H1 (cell line): ENCODE results near the gene PRKCZ. TPM values are rescaled to one million over a fixed set of nuclear protein-coding genes. Genes with fewer than 3 reads are reported as not detected.

Experiments used
- CTCF ChIA-PET: fragments of 300-600 bp; sonication (Branson Sonifier 250); formaldehyde crosslinking; loops from one replicate; lab custom pipeline; 2021; ENCODE audit not compliant: partially characterized antibody; lab: Charles Lee
- POLR2A ChIA-PET: fragments of 300-600 bp; sonication (Branson Sonifier 250); formaldehyde crosslinking; loops from one replicate; lab custom pipeline; 2021; ENCODE audit warnings: inconsistent platforms; ENCODE audit not compliant: partially characterized antibody; lab: Charles Lee
- DNase-seq, 2 experiments: peaks; one replicate each; pipeline versions ENCODE4 v3.0.0 to v3.0.0-alpha.2; 2010 to 2022; ENCODE audit warnings: low spot score in 2 of 2, low read depth in 1 of 2, mixed read lengths in 1 of 2
- FAIRE-seq: peaks from 2 replicates; lab custom pipeline; 2011; peaks lifted over from hg19 to GRCh38; lab: Jason Lieb, UNC
- H2AFZ ChIP-seq: 2 replicates; pipeline ENCODE4 v1.8.1; 2012; ENCODE audit warnings: low read length, inconsistent platforms
- H2AK5ac ChIP-seq: 2 replicates; pipeline ENCODE4 v1.6.1; 2013; ENCODE audit warnings: low read depth, low read length
- H2BK120ac ChIP-seq: replicated peaks from 2 replicates; pipeline ENCODE3; 2013; ENCODE audit warnings: low read depth, low read length, inconsistent platforms
- H2BK12ac ChIP-seq: 2 replicates; pipeline ENCODE4 v1.6.1; 2013; ENCODE audit warnings: low read depth, low read length
- H2BK15ac ChIP-seq: 2 replicates; pipeline ENCODE4 v1.6.1; 2013; ENCODE audit warnings: low read length
- H2BK20ac ChIP-seq: 2 replicates; pipeline ENCODE4 v1.6.1; 2013; ENCODE audit warnings: low read length
- H2BK5ac ChIP-seq: 2 replicates; pipeline ENCODE4 v1.6.1; 2013; ENCODE audit warnings: low read depth, low read length
- H3K14ac ChIP-seq: 2 replicates; pipeline ENCODE4 v1.6.1; 2013; ENCODE audit warnings: inconsistent platforms; ENCODE audit not compliant: insufficient read length
- H3K18ac ChIP-seq: 2 replicates; pipeline ENCODE4 v1.6.1; 2013; ENCODE audit warnings: low read length; ENCODE audit errors: extremely low read depth
- H3K23ac ChIP-seq: 2 replicates; pipeline ENCODE4 v1.6.1; 2013; ENCODE audit warnings: inconsistent platforms; ENCODE audit not compliant: insufficient read length
- H3K23me2 ChIP-seq: 2 replicates; pipeline ENCODE4 v1.6.1; 2013; ENCODE audit warnings: low read depth, low read length
- H3K27ac ChIP-seq: 2 replicates; pipeline ENCODE4 v1.6.1; 2011; ENCODE audit warnings: low read depth, low read length, inconsistent platforms
- H3K27me3 ChIP-seq, 4 experiments: replicated peaks in 1 of 4; 1 replicate in 1 of 4; 2 replicates in 3 of 4; pipeline versions ENCODE4 v1.6.1 to v1.8.1; 2011 to 2013; ENCODE audit warnings: low read length in 3 of 4, mild to moderate bottlenecking in 3 of 4, inconsistent platforms in 2 of 4, mixed read lengths in 2 of 4, moderate library complexity in 1 of 4; ENCODE audit not compliant: control insufficient read depth in 3 of 4, insufficient read depth in 3 of 4; ENCODE audit errors: extremely low read depth in 1 of 4
- H3K36me3 ChIP-seq, 4 experiments: 2 replicates each; pipeline versions ENCODE4 v1.6.1 to v1.8.1; 2011 to 2013; ENCODE audit warnings: mild to moderate bottlenecking in 4 of 4, low read length in 3 of 4, moderate library complexity in 2 of 4, control low read depth in 1 of 4, inconsistent platforms in 1 of 4; ENCODE audit not compliant: insufficient read depth in 4 of 4, control insufficient read depth in 2 of 4
- H3K4ac ChIP-seq: replicated peaks from 2 replicates; pipeline ENCODE3; 2013; ENCODE audit warnings: low read length, low read depth, mixed read lengths, inconsistent platforms; ENCODE audit not compliant: insufficient read length
- H3K4me1 ChIP-seq, 4 experiments: replicated peaks in 1 of 4; 1 replicate in 1 of 4; 2 replicates in 3 of 4; pipeline versions ENCODE4 v1.6.1 to v1.8.1; 2011 to 2013; ENCODE audit warnings: low read length in 3 of 4, inconsistent platforms in 2 of 4, mixed read lengths in 1 of 4; ENCODE audit not compliant: insufficient read depth in 4 of 4, control insufficient read depth in 3 of 4
- H3K4me2 ChIP-seq, 2 experiments: 2 replicates each; pipeline versions ENCODE4 v1.6.1 to v1.8.1; 2011 to 2013; ENCODE audit warnings: low read depth in 2 of 2, low read length in 2 of 2, control low read depth in 1 of 2, inconsistent platforms in 1 of 2, mild to moderate bottlenecking in 1 of 2; ENCODE audit not compliant: insufficient read depth in 1 of 2
- H3K4me3 ChIP-seq, 4 experiments: fragments of 200-600, 300-600 bp in 1 of 4; sonication (generic), shearing (Covaris generic), sonication (Bioruptor Twin) in 1 of 4; 2 replicates each; pipeline versions ENCODE4 v1.5.1 to v1.8.1; 2011 to 2016; ENCODE audit warnings: low read length in 4 of 4, low read depth in 3 of 4, control low read depth in 2 of 4, inconsistent platforms in 2 of 4, mild to moderate bottlenecking in 2 of 4, mixed read lengths in 1 of 4, moderate library complexity in 1 of 4; ENCODE audit not compliant: insufficient read depth in 2 of 4; ENCODE audit errors: extremely low read depth in 1 of 4
- H3K56ac ChIP-seq: replicated peaks from 2 replicates; pipeline ENCODE3; 2013; ENCODE audit warnings: low read depth, mild to moderate bottlenecking, mixed read lengths, low read length, inconsistent platforms; ENCODE audit not compliant: insufficient read length
- H3K79me1 ChIP-seq: 2 replicates; pipeline ENCODE4 v1.6.1; 2013; ENCODE audit warnings: low read depth, low read length, control low read depth
- H3K79me2 ChIP-seq, 2 experiments: 2 replicates each; pipeline versions ENCODE4 v1.6.1 to v1.8.1; 2012 to 2013; ENCODE audit warnings: low read length in 2 of 2, mild to moderate bottlenecking in 2 of 2, inconsistent platforms in 1 of 2; ENCODE audit not compliant: insufficient read depth in 2 of 2, control insufficient read depth in 1 of 2
- H3K9ac ChIP-seq, 4 experiments: replicated peaks in 1 of 4; 1 replicate in 1 of 4; 2 replicates in 3 of 4; pipeline versions ENCODE4 v1.6.1 to v1.8.1; 2011 to 2013; ENCODE audit warnings: low read depth in 3 of 4, low read length in 3 of 4, control low read depth in 2 of 4, mild to moderate bottlenecking in 2 of 4, moderate library complexity in 2 of 4, inconsistent platforms in 1 of 4; ENCODE audit errors: extremely low read depth in 1 of 4
- H3K9me3 ChIP-seq, 2 experiments: 2 replicates each; pipeline versions ENCODE4 v1.6.1 to v1.8.1; 2012 to 2013; ENCODE audit warnings: mild to moderate bottlenecking in 2 of 2, moderate library complexity in 2 of 2, control low read depth in 1 of 2, inconsistent platforms in 1 of 2, low read depth in 1 of 2, low read length in 1 of 2, mixed read lengths in 1 of 2; ENCODE audit not compliant: insufficient read depth in 2 of 2
- H4K20me1 ChIP-seq, 2 experiments: replicated peaks in 1 of 2; 2 replicates each; pipeline versions ENCODE3 to v1.8.1; 2011 to 2013; ENCODE audit warnings: inconsistent platforms in 2 of 2, low read length in 2 of 2, mild to moderate bottlenecking in 1 of 2; ENCODE audit not compliant: insufficient read depth in 2 of 2, control insufficient read depth in 1 of 2
- H4K5ac ChIP-seq: 2 replicates; pipeline ENCODE4 v1.6.1; 2013; ENCODE audit warnings: low read length, low read depth, mixed read lengths, inconsistent platforms; ENCODE audit not compliant: insufficient read length
- H4K8ac ChIP-seq: 2 replicates; pipeline ENCODE4 v1.8.0; 2013; ENCODE audit warnings: mild to moderate bottlenecking, moderate library complexity, low read length, inconsistent platforms; ENCODE audit not compliant: insufficient read depth; ENCODE audit errors: extremely low read depth
- H4K91ac ChIP-seq: replicated peaks from 2 replicates; pipeline ENCODE3; 2013; ENCODE audit warnings: low read length, mixed read lengths, inconsistent platforms; ENCODE audit not compliant: insufficient read length
- CEBPB ChIP-seq: IDR thresholded peaks from 2 replicates; pipeline ENCODE4 v1.6.1; 2012; ENCODE audit warnings: low read depth, low read length
- CTCF ChIP-seq, 3 experiments: IDR thresholded peaks; 1 replicate in 2 of 3; 2 replicates in 1 of 3; pipeline versions ENCODE4 v1.5.1 to v1.6.1; 2011; ENCODE audit warnings: low read length in 3 of 3, mild to moderate bottlenecking in 3 of 3, inconsistent platforms in 2 of 3, low read depth in 1 of 3, moderate library complexity in 1 of 3; ENCODE audit not compliant: insufficient read depth in 1 of 3; ENCODE audit errors: control extremely low read depth in 1 of 3
- FOSL1 ChIP-seq: IDR thresholded peaks from 2 replicates; pipeline ENCODE4 v1.6.1; 2011; ENCODE audit warnings: mild to moderate bottlenecking, low read depth, low read length, moderate library complexity; ENCODE audit not compliant: insufficient read depth
- GABPA ChIP-seq: IDR thresholded peaks from 2 replicates; pipeline ENCODE4 v1.6.1; 2011; ENCODE audit warnings: mild to moderate bottlenecking, low read length, moderate library complexity, borderline replicate concordance; ENCODE audit not compliant: insufficient read depth
- MAFK ChIP-seq: IDR thresholded peaks from 2 replicates; pipeline ENCODE4 v1.6.1; 2012; ENCODE audit warnings: low read depth, mild to moderate bottlenecking, improper control_type of control experiment, low read length
- NANOG ChIP-seq: IDR thresholded peaks from 2 replicates; pipeline ENCODE4 v1.6.1; 2011; ENCODE audit warnings: low read length, low read depth, mild to moderate bottlenecking, inconsistent platforms; ENCODE audit not compliant: insufficient read depth, poor library complexity, severe bottlenecking
- NRF1 ChIP-seq: IDR thresholded peaks from 2 replicates; pipeline ENCODE4 v1.6.1; 2011; ENCODE audit warnings: mild to moderate bottlenecking, low read depth, low read length, improper control_type of control experiment
- SP4 ChIP-seq: IDR thresholded peaks from 2 replicates; pipeline ENCODE4 v1.6.1; 2012; ENCODE audit warnings: low read length, inconsistent platforms
- TAF1 ChIP-seq: IDR thresholded peaks from 2 replicates; pipeline ENCODE4 v1.6.1; 2011; ENCODE audit warnings: mild to moderate bottlenecking, low read depth, low read length
- WGBS, 2 experiments: shearing (Covaris generic) in 1 of 2; methylation state at CpG; one replicate each; pipeline versions ENCODE4 v1.1.6 to v1.1.7; 2013 to 2015; ENCODE audit warnings: low lambda C conversion rate in 2 of 2, mixed read lengths in 2 of 2, inconsistent platforms in 1 of 2, low coverage in 1 of 2, missing lambda C conversion rate in 1 of 2; ENCODE audit not compliant: insufficient replicate concordance in 2 of 2, insufficient coverage in 1 of 2, insufficient read length in 1 of 2; ENCODE audit errors: extremely low coverage in 1 of 2, missing lambda C conversion rate in 1 of 2; 5-methylcytosine and 5-hydroxymethylcytosine counted together
- polyA plus RNA-seq, 7 experiments: library from polyadenylated mRNA; depleted of rRNA in 3 of 7; stranded (reverse) in 5 of 7; unstranded in 2 of 7; fragments of >200 nt in 5 of 7; fragments of 200-250 nt in 2 of 7; gene quantifications; 1 replicate in 5 of 7; 2 replicates in 1 of 7; 4 replicates in 1 of 7; pipeline versions ENCODE4 v1.2.1 to v1.2.3, GENCODE V29; 2011 to 2013; ENCODE audit warnings: missing spikeins in 2 of 7, mixed read lengths in 2 of 7
- total RNA-seq: library from RNA; stranded (reverse); fragmentation: NEBNext Ultra II Directional; extraction: Animal tissue kit (Norgen Biotek cat#: 25700); gene quantifications from 2 replicates; pipeline ENCODE4 v1.2.1, GENCODE V29; 2021

The PRKCZ gene
- total and polyA plus RNA-seq, 2 of the 8 experiments (the other 6 are each of a cell fraction or from before 2014, with no cell fraction given) = 37.4 to 45.1 TPM

GRCh38 chr1:2108213-2108876, 58.1 kb downstream of the PRKCZ start:
- no peak for FAIRE-seq
- Histone ChIP-seq H3K18ac (peak overlapping the region; percentile 32; the same call in 1 of the 2 replicates), H4K8ac (peak overlapping the region; percentile 11; the same call in 1 of the 2 replicates), H3K27ac (no peak overlapping the region), H2BK15ac (no peak overlapping the region), H3K36me3 (peaks cover 0 to 7% (median 3%) of the 10 kb centered on the region in 4 experiments; a peak in 2 of 8 replicates), H3K27me3 (no peaks in the 10 kb centered on the region), H2BK20ac (no peak overlapping the region), H4K20me1 (peaks cover 8 to 14% of the 10 kb centered on the region in 2 experiments), H4K5ac (no peak overlapping the region), H3K23me2 (no peaks in the 10 kb centered on the region; the same call in 1 of the 2 replicates), H3K4ac (no peak overlapping the region), H3K4me2 (no peak overlapping the region), H2BK12ac (no peak overlapping the region), H3K23ac (no peak overlapping the region), H3K56ac (no peak overlapping the region), H3K9ac (0 out of 7 replicates have a peak overlapping the region, but pooled peaks of 1 of the 4 experiments have one; percentile 2), H3K9me3 (no peaks in the 10 kb centered on the region), H3K4me3 (no peak overlapping the region), H2AFZ (no peak overlapping the region), H2BK120ac (no peak overlapping the region), H3K79me1 (peaks cover 4% of the 10 kb centered on the region), H2BK5ac (peak overlapping the region; percentile 44; the same call in 1 of the 2 replicates), H3K4me1 (no peaks in the 10 kb centered on the region; a peak in 1 of 7 replicates), H3K14ac (no peak overlapping the region), H2AK5ac (no peak overlapping the region), H4K91ac (no peak overlapping the region), H3K79me2 (no peaks in the 10 kb centered on the region)
- ChIA-PET CTCF (interaction anchor here (0.6 to 5.6 kb wide), 22 partner anchors 9 to 274 kb away, joined by 3 to 58 read pairs (median 4); no protein-coding TSS in a partner anchor), POLR2A (no interaction called here)
- 84% methylated on average over 30 of the region's 33 CpGs; no CpG with 5 or more reads in 1 of the 2 experiments for WGBS, 2 experiments
- DNase-seq = peak; percentile 47 to 82
- TF ChIP-seq GABPA (peak; percentile 70; the same call in 1 of the 2 replicates), CTCF (IDR thresholded peaks at IDR 0.05; ENCODE audit: control extremely low read depth in 1 of 3, insufficient read depth in 1 of 3, low read depth in 1 of 3, low read length in 3 of 3) (peak in 2 of 3 experiments; percentile 80 to 87; a peak in 3 of 4 replicates), CEBPB (no peak), NRF1 (no peak), MAFK (no peak), SP4 (no peak), TAF1 (no peak), NANOG (no peak), FOSL1 (no peak)
